DOHH2 (cell line): ENCODE measurements around the gene UBTD1.

ENCODE experiments used
- EZH2phosphoT487 ChIP-seq: fragments of 200-600 bp; sonication (generic); IDR thresholded peaks from 2 replicates; pipeline ENCODE4 v1.6.1; 2017; ENCODE audit warnings: borderline replicate concordance, mild to moderate bottlenecking, antibody characterized with exemption, low read length, moderate library complexity, mixed read lengths
- TF ChIP-seq, protein P1 (sequence below): fragments of 200-600 bp; sonication (generic); IDR thresholded peaks from one replicate; pipeline ENCODE4 v1.5.1; 2014; ENCODE audit warnings: antibody characterized with exemption, mild to moderate bottlenecking, low read depth, low read length; ENCODE audit not compliant: poor library complexity, severe bottlenecking

GRCh38 chr10:97612386-97612785 is 113.7 kb downstream of the UBTD1 start:
- TF ChIP-seq, protein P1, sequence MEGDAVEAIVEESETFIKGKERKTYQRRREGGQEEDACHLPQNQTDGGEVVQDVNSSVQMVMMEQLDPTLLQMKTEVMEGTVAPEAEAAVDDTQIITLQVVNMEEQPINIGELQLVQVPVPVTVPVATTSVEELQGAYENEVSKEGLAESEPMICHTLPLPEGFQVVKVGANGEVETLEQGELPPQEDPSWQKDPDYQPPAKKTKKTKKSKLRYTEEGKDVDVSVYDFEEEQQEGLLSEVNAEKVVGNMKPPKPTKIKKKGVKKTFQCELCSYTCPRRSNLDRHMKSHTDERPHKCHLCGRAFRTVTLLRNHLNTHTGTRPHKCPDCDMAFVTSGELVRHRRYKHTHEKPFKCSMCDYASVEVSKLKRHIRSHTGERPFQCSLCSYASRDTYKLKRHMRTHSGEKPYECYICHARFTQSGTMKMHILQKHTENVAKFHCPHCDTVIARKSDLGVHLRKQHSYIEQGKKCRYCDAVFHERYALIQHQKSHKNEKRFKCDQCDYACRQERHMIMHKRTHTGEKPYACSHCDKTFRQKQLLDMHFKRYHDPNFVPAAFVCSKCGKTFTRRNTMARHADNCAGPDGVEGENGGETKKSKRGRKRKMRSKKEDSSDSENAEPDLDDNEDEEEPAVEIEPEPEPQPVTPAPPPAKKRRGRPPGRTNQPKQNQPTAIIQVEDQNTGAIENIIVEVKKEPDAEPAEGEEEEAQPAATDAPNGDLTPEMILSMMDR: peak; percentile 20
- no peak for TF ChIP-seq EZH2phosphoT487
